Activated CD4-positive, alpha-beta T cell treated with anti-CD3 and anti-CD28 coated beads for 24 hours (primary cell): ENCODE results near the gene C1QB.

Experiments used
- DNase-seq, 2 donors: peaks; one replicate each; pipeline ENCODE4 v3.0.0-alpha.2; 2020; ENCODE audit warnings: low read depth in 2 of 2

C1QB gene

DNA sequence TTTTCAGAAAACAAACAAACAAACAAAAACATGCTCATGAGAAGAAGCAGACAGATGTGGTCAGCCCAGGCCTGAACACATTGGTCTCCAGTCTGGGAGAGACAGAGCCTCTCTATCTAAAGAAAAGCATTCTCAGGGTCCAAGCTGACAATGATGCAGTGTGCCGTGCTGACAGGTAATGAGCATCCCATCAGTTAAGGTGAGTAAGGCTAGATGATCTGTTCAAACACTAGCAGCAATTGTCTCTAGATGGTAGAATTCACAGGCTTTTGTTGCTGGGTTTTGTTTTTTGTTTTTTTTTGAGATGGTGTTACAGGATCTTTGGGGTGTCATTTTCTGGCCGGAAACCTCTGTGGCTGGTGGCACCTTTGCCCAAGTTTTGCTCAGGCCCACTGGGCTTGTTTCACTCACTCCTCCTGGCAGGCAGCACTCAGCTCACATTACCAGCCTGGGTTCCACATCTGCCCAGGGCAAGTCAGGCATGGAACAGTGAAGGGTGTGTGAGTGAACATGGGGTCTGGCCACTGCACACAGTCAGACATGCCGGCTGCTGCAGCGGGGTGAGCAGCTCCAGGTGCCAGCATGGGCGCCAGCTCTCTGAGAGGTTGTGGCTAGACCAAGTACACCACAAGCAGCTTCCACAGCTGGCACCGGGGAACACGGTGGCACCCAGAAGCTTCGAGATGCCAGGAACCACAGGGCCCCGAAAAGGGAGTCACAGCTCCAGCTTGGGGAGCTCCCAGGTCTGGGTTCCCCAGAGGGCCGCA is 19.2 kb upstream of the C1QB start:
- DNase-seq: no peak

GRCh38 chr1:22635436-22635835 is 17.6 kb upstream of the C1QB start:
- DNase-seq: no peak

- no peak for DNase-seq
Observed at GRCh38 chr1:22636353-22636752, 16.7 kb upstream of the C1QB start, which contains the start of gene C1QA. Gene C1QA, plus strand, starts transcription at chr1:22636628. Its CDS starts 989 bp downstream, at chr1:22637617.

- DNase-seq: no peak
Observed at GRCh38 chr1:22636927-22637326, 16.1 kb upstream of the C1QB start.

GRCh38 chr1:22637907-22638445 is 15.1 kb upstream of the C1QB start:
- no peak for DNase-seq

DNA sequence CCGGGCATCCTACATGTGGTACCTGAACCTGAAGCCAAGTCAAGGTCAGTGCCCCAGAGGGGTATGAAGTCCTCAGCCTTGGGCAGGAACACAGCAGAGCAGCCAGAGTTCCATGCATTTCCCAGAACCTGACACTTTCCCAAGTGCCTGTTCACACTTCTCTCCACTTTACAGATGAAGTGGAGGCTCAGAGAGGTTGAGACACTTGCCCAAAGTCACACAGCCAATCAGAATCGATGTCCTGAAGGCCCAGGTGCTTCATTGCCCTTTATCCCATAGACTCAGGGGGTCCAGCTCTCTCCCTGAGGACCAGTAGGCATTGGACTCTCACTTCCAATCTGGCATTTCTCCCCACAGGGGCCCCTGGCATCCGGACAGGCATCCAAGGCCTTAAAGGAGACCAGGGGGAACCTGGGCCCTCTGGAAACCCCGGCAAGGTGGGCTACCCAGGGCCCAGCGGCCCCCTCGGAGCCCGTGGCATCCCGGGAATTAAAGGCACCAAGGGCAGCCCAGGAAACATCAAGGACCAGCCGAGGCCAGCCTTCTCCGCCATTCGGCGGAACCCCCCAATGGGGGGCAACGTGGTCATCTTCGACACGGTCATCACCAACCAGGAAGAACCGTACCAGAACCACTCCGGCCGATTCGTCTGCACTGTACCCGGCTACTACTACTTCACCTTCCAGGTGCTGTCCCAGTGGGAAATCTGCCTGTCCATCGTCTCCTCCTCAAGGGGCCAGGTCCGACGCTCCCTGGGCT is 14.4 kb upstream of the C1QB start:
- no peak for DNase-seq

- DNase-seq: no peak
Observed at GRCh38 chr1:22639286-22639685, 13.8 kb upstream of the C1QB start.

DNA sequence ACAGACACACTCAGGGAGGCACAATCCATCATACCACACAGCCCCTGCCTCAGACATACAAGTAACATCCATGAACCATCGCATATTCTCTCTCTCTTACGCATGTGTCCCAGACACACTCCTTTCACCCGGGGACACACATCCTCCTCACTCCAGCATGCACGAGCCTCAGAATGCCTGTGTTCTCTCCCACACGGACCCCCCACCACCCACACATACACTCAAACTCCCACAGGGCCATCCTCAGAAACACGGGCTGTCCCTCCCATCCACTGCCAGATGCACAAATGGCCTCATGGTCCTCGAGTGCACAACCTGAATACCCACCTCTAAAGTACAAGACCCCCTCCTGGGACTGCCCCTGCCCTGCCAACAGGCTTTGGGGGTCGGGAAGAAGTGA is 11.8 kb upstream of the C1QB start:
- no peak for DNase-seq

DNA sequence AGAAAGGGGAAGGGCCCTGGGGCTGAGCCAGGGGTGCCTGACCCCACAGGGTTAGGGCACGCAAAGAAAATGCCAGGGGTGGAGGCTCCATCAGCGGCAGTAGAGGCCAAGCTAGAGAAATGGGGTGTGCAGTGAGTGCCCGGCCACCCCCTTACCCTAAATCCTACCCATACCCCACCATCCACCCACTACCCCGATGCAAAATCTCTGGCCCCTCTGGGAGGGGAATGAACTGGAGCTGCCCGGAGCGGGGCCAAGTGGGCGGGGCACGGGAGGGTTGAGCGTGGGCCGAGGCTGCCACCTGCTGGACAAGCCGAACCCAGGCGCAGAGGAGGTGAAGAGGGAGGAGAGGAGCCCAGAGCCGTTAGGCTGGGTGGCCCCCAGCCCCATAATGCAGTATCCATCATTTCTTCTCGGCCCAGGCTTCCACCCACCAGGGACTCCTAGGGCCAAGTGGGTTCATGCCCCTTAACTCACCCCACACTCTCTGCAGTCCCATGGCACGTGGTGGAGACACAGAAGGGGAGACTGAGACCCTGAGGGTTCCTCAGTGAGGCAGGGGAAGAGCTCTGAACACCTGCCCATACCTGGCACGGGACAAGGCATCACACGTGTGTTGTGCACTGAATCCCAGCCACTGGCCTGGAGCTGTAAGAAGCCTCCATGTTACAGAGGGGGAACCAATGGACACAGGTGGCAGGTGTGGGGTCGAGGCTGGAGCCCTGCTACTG is 11.0 kb upstream of the C1QB start:
- DNase-seq: peak; percentile 61 to 66

DNA sequence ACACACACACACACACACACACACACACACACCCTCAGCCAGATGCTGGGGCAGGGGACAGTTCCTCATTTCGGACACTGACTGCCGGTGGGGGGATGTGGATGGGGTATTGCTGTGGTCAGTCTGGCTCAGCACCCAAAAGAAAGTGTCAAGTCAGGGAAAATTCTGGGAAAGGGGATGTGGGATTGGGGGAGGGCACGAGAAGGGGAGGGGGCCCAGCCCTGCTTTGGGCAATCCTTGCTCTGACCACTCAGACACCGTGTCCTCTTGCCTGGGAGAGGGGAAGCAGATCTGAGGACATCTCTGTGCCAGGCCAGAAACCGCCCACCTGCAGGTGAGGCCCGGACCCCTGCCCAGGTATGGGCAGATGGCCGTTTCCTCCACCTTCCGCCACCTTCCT is 9.7 kb upstream of the C1QB start, which contains the start of gene C1QC:
Gene C1QC, plus strand, starts transcription at position 253 of the 400 bp plus-strand sequence. CDS start 391 bp downstream, outside the sequence.
- DNase-seq: no peak

DNA sequence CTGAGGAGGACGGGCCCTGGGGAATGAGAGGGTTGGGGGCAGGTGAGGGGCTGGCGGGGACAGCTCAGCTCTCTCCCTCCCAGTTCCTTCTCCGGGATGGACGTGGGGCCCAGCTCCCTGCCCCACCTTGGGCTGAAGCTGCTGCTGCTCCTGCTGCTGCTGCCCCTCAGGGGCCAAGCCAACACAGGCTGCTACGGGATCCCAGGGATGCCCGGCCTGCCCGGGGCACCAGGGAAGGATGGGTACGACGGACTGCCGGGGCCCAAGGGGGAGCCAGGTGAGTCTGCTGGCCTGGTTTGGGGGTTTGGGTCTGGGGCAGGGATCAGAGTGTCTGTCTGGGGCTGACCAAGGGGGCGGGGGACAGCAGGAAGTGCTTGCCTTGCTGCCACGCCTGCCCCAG is 9.1 kb upstream of the C1QB start:
- no peak for DNase-seq

- DNase-seq: no peak
Observed at GRCh38 chr1:22645931-22646330, 7.1 kb upstream of the C1QB start.

GRCh38 chr1:22646384-22646783 is 6.7 kb upstream of the C1QB start:
- DNase-seq: no peak

DNA sequence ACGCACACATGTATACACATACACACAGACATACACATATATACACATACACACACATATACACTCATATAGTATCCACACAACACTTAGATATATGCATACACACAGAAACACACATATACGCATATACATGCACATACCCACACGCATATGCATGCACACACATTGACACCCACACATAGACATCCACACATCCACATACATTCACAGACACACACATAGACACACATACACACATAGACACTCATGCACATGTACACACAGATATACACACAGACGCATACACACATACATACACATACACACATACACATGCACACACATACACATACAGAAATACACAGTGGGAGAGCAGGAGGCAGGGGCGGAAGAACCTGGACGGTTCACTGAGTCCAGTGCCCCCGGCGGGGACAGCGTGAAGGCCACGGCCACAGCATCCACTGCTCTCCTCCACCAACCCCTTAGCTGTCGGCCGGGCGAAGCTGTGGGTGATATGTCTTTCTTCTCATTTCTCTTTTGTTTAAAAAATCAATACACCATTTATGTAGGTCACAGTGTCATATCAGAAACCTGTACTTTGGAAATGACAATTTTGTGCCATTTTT is 2.8 kb upstream of the C1QB start:
- DNase-seq: no peak

GRCh38 chr1:22651941-22652856 is 837 bp upstream of the C1QB start:
- no peak for DNase-seq

DNA sequence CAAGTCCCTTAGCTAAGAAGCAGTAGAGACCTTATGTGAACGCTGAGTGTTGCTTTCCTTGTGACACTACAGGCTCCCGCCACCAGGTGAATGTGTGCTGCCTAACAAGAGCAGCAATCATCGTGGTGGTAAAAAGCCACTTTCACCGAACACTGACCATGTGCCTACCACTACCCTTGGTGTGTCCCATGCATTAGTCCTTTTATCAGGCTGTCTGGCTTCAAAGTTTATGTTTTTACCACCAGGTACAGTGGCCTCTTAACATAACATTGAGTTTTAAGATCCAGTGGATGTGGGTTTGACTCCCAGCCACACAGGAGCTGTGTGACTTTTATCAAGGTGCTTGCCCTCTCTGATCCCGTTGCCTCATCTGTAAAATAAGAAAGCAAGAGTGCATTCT is 1.7 kb downstream of the C1QB start:
- DNase-seq: no peak

DNA sequence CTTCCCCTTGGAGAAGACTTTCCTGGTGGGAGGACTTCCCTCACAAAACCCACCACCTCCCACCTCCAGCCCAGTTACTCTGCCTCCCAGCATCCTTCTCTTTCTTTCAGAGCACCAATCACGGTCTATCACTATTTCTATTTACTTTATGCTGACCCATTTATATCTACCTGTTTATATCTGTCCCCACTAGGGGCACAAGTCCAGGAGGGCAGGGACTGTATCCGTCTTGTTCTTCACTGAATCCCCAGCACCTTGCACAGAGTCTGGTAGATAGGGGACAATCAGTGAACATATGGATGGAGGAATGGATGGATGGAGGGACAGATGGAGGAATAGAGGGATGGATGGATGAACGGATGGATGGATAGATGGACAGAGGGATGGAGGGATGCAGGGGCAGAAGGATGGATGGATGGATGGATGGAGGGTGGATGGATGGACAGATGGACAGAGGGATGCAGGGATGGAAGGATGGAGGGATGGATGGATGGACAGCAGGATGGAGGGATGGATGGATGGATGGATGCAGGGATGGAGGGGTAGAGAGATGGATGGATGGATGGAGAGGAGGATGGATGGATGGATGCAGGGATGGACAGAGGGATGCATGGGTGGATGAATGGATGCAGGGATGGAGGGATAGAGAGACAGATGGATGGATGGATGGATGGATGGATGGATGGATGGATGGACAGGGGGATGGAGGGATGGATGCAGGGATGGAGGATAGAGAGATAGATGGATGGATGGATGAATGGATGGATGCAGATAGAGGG is 5.5 kb downstream of the C1QB start:
- DNase-seq: no peak

- no peak for DNase-seq
Observed at GRCh38 chr1:22660716-22661241, 7.7 kb downstream of the C1QB start.

DNA sequence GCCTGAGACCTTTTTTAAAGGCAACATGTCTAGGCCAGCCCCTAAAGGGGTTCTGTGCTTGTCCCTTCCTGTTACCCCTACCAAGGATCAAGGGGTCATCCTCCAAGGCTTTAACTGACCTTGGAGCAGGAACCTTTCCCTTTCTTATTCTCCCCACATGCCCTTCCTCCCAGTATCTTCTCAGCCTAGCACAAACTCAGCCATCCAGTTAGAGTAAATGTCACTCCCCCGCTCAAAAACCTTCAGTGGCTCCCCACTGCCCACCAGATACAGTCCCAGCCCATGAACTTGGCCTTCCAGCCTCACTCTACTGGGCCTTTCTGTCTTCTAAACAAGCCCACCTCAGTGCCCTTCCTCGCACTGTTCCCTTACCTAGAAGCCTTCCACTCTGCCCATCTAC is 8.8 kb downstream of the C1QB start:
- no peak for DNase-seq

- DNase-seq: no peak
Observed at GRCh38 chr1:22662318-22662717, 9.3 kb downstream of the C1QB start.
